NCI-H774 (cell line): ENCODE data around the gene PNPLA3.
A peak's percentile ranks its signal among the peaks of the same experiment; 100 is the strongest.

Experiments used
- DNase-seq: peaks from one replicate; lab custom pipeline; 2025; lab: John Stamatoyannopoulos, UW

Gene PNPLA3

DNA sequence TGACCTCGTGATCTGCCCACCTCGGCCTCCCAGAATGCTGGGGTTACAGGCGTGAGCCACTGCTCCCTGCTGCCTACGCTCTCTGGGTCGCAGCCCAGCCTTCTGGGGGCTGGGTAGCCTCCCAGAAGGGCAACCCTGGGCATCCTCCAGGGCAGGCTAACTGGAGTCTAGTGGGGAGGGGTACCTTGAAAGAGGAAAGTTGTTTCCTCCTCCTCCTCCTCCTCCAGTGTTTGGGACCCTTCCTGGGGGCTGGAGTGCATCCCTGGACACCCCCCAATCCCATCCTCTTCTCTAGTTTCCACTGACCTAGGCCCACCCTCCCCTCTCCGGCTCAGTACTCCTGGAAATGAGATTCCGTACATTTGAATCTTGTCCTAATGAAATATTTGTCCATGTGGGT lies 1.3 kb downstream of the PNPLA3 start:
- DNase-seq: no peak

GRCh38 chr22:43925433-43926348 lies 2.1 kb downstream of the PNPLA3 start:
- DNase-seq: no peak

DNA sequence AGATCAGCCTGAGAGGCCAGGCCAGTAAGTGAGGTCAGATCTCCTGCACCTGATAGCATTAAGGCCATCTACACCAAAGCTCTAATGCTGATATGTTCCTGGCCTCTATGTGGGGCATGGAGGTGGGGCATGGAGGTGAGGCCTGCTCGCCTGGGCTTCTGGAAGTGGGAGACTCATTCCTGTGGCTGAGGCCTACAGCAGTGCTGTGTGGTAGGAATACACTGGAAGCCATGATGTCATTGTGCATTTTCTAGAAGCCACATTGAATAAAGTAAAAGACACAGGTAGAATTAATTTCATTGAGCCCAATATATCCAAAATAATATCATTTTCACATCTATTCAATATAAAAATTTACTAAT lies 2.7 kb downstream of the PNPLA3 start:
- DNase-seq: no peak

- DNase-seq: no peak
These were observed 4.9 kb downstream of the PNPLA3 start for GRCh38 chr22:43928468-43928867.

DNA sequence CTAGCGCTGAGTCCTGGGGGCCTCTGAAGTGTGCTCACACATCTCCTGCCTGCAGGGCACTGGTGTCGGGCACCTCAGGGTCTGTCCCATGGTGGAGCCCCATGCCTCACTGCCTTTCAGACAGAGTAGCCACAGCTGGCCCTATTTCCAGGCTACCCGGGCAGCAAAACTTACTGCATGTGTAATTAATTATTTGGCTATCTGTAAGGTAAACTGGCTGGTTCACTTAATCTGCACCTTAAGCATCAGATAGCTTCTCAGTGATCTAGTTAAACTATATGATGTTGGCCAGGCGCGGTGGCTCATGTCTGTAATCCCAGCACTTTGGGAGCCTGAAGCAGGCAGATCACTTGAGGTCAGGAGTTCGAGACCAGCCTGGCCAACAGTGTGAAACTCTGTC lies 5.3 kb downstream of the PNPLA3 start:
- DNase-seq: no peak

GRCh38 chr22:43931771-43932170 lies 8.2 kb downstream of the PNPLA3 start:
- no peak for DNase-seq

GRCh38 chr22:43941449-43941848 lies 17.8 kb downstream of the PNPLA3 start:
- DNase-seq: no peak

GRCh38 chr22:43944670-43945430 lies 21.2 kb downstream of the PNPLA3 start:
- no peak for DNase-seq

- peak; percentile 3 for DNase-seq
These were observed 22.2 kb downstream of the PNPLA3 start for GRCh38 chr22:43945632-43946383.

- DNase-seq: no peak
These were observed 22.7 kb downstream of the PNPLA3 start for GRCh38 chr22:43946384-43946667.

DNA sequence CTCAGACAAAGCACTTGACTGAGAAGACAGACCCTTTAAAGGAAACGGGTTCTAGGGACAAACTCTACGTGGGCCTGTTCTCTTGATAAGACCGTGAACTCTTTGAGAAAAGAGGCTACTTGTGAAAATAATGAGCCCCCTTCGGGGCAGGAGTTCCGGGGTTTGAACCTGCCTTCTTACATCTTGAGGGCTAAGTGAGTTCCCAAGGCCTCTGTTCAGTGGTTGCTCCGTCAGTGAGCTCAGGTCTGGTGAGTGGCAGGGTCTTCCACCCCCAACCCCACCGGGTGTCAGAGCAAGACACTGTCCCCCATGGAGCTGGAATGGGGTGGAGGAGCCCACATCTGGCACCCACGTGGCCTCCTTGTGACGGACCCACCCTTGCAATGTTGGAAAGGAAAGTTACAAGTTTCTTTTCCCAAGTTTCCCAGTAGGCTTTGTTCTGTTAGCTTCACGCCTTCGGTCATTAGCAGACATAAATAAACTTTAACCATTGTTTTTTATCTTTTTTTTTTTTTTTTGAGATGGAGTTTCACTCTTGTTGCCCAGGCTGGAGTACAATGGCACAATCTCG lies 25.3 kb downstream of the PNPLA3 start:
- no peak for DNase-seq

GRCh38 chr22:43951391-43951790 lies 27.8 kb downstream of the PNPLA3 start:
- no peak for DNase-seq

DNA sequence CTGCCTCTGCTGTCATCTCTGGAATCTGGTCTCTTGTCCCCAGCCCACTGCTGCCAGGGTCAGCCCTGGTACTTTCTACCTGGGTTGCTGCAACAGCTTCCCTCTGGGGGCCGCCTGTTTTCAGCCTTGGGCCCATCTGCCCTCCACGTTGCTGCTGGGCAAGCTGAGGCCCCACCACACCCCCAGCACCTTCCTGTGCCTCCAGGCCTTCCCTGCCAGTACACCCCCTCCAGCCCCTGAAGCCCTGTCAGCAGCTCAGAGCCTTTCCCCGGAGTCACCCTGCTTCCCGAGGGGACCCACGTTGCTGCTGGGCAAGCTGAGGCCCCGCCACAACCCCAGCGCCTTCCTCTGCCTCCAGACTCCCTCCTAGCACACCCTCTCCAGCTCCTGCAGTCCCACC lies 28.4 kb downstream of the PNPLA3 start:
- no peak for DNase-seq

DNA sequence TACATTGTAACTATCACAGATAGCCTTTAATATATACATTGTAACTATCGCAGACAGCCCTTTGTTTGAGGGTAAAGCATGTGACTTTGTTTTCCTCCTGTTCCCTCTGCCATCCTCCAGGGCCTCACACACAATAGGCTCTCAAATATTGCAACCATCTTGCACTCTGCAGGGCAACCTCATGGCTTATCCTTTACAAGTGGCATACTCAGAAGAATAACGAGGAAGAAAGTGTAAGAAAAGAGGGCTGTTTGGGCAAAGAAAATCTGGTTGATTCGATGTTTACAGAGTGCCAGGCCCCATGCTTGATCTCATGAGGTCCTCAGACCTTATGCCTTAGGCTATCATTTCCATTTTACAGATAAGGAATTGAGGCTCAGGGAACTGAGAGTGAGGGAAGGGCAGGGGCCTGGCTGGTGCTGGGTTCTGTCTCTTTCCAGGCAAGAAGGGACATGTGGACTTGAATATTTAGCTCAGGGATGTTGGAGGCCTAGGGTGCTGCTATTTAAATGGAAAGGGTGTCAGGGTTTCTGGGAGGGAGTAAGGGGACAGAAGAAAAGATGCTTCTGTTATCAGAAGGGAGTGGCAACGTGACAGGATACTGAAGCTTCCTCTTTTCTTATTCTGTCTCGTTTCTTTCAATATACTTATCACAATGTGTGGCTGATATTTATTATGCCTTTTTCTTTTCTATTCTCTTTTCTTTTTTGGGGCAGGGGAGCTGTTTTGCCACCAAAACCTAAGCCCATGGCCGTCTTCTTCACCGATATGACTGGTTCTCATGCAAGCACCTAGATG lies 30.6 kb downstream of the PNPLA3 start:
- no peak for DNase-seq

- DNase-seq: peak; percentile 57
These were observed 31.7 kb downstream of the PNPLA3 start, which contains the start of gene SAMM50 for GRCh38 chr22:43955040-43955882. Gene SAMM50, plus strand, starts transcription at chr22:43955442. Its CDS starts 136 bp downstream, at chr22:43955578.

DNA sequence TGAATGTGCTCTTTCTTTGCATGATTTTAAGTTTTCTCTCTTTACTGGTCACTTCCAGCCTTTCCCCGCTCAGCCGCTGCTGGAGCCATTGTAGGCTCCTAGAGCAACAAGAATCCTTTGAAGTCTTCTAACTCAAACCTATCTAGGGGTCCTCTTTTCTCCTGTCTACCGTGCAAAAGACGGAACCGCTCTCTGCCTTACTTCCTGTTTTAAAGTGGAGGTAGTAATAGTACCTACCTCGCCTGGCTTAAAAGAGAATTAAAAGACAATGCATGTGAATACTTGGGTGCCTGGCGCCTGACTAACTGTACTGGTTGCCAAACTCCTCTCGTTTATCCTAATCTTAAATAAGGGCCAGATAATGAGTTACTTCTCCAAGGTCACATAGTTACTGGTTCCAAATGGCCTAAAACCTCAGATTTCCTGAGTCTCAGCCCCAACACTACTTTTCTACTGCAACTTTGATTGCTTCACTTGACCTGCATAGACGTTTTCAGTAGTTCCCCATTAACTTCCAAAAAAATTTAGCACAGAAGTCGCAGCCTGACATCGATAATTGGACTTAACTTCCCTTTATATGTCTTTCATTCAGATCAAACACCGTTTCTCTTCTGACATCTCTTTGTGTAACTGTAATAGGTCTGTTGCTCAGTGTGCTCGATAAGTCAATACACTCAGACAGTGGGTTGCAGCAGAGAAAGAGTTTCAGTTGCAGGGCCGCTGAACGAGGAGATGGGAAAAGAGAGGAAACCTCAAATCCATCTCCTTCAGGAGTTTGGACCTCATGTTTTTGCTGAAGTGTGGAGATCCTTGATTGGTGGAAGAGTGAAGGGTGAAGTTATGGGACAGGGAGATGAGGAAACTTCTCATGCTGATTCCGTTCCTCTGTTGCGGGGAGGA lies 32.5 kb downstream of the PNPLA3 start:
- no peak for DNase-seq

- no peak for DNase-seq
These were observed 33.3 kb downstream of the PNPLA3 start for GRCh38 chr22:43956805-43957463.

DNA sequence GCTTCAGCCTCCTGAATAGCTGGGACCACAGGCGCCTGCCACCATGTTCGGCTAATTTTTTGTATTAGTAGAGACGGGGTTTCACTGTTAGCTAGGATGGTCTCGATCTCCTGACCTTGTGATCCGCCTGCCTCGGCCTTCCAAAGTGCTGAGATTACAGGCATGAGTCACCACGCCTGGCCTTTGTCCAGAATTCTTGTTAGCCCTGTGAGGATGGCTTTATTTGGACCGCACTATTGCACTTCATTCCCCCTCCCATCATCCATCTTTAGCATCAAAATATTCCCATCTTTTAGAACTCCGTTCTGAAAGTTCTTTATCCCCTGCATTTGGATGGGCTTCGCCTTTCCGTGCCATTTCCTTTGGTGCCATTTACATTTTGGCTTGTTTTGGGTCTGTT lies 34.3 kb downstream of the PNPLA3 start:
- no peak for DNase-seq

DNA sequence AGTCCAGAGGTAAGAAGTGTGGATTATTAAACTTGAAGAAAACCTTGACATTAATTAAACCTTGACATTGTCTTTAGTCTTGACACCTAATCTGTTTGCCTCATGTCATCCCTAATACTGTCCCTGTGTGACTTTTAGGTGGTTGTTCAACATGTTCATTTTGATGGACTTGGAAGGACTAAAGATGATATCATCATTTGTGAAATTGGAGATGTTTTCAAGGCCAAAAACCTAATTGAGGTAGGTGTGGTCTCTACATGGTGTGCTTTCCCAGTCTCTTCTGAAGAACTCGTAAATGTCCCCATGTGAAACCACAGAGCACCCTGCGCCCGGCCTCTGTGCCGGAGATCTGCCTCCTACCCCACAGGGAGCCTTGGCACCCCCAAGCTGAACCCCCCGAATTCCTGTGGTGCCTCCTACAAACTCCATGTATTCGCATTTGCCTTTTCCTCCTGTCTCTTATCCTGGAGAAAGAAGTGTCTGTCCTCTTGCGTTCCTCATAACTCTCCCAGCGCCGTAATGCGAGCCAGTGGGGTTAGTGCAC lies 40.8 kb downstream of the PNPLA3 start:
- DNase-seq: no peak
